GM19023 (cell line): ENCODE data around the gene CNTLN.
"Not testable (repeated sequence)": the region's sequence is repeated elsewhere in the genome, so short reads cannot be mapped to it uniquely, and the experiment has no call there.

Experiments
- ATAC-seq: cut with Tn5 transposase; IDR thresholded peaks from one replicate; pipeline ENCODE4 v1.9.1; 2021; ENCODE audit warnings: mild to moderate bottlenecking, moderate library complexity; ENCODE audit not compliant: unreplicated experiment

CNTLN gene

DNA sequence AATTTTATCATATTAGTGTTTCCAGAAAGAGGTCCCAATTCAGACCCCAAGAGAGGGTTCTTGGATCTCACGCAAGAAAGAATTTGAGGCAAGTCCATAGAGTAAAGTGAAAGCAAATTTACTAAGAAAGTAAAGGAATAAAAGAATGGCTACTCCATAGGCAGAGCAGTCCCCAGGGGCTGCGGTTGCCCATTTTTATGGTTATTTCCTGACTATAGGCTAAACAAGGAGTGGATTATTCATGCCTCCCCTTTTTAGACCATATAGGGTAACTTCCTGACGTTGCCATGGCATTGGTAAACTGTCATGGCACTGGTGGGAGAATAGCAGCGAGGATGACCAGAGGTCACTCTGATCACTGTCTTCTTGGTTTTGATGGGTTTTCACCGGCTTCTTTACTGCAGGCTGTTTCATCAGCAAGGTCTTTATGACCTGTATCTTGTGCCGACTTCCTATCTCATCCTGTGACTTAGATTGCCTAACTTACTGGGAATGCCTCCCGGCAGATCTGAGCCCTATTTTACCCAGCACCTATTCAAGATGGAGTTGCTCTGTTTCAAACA, 262.4 kb downstream of the CNTLN start:
- not testable (repeated sequence) for ATAC-seq

DNA sequence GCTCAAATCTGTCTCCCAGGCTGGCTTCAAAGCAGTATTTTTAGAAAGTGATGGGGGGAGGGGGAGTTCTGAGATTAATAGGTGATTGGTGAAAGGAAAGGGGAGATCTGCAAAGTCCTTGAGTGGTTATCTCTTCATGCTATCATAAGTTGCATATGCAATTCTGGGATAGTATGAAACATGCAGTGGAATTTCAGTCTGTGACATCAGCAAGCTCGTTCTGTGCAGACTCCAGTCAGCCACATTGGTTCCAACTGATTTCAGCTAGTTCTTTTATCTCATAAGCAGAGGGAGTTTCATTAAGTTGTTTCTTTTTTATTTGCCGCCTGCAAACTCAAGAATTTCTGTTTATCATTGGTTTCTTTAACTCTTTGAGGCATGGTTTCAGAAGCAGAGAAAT, 263.5 kb downstream of the CNTLN start:
- ATAC-seq, result no peak

DNA sequence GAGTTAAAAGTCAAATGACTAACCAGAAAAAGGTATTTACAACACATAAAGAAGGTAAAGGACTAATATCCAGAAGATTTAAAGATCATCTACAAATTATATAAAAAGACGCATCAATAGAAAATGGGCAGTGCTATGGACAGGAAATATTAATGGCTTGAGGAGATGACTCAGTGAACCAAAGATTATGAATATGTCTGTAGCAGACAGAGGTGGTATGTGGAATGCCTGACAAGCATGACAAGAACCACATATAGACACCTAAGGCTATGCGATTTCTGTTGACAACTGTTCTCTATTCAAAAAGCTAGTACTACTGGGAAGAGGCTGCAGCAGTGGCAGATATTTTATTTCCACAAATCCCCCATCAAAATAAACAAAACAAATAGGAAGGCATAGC, 267.0 kb downstream of the CNTLN start:
- no peak for ATAC-seq

DNA sequence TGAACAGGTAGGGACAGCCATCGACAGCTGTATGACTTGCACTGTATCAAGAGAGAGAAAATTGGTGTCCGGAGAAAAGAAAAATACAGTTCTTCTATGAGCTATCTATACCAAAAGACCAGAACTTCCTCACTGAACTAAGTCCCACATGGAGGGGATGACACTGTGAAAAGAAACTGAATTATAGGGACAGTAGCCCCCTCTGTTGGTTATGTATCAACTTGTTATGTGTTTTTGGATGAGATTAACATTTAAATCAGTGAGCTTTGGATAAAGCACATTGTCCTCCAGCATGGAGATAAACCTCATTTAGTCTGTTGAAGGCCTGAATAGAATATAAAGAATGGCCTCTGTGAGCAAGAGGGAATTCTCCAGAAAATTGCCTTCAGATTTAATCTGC, 267.5 kb downstream of the CNTLN start:
- ATAC-seq, result no peak

DNA sequence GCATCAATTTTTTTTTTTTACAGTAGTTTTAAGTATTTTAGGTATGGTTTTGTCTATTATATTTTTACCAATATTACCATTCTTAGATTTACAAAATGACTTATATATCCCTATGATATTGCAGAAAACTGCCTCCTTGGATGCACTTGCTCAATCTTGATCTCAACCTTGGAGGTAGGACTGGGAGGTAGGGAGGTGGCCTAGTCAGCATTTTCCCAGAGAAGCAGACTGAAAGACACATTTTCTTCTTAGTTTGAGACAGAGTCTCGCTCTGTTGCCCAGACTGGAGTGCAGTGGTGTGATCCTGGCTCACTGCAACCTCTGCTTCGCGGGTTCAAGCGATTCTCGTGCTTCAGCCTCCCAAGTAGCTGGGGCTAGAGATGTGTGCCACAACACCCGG, 268.7 kb downstream of the CNTLN start:
- no peak for ATAC-seq

DNA sequence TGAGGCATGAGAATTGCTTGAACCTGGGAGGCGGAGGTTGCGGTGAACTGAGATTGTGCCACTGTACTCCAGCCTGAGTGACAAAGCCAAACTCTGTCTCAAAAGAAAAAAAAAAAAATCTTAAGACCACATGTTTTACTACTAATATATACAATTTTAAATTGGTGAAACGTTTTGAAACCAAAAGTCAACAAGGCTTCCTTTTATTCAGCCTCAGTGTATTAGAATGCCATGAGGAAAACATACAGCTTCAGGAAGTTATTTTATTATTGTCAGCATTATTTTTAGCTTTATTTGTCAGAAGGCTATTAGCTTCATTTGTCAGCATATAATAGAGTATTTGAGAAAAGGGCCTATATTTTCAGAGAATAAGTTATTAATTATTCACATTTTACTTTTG, 280.1 kb downstream of the CNTLN start:
- ATAC-seq, result no peak

DNA sequence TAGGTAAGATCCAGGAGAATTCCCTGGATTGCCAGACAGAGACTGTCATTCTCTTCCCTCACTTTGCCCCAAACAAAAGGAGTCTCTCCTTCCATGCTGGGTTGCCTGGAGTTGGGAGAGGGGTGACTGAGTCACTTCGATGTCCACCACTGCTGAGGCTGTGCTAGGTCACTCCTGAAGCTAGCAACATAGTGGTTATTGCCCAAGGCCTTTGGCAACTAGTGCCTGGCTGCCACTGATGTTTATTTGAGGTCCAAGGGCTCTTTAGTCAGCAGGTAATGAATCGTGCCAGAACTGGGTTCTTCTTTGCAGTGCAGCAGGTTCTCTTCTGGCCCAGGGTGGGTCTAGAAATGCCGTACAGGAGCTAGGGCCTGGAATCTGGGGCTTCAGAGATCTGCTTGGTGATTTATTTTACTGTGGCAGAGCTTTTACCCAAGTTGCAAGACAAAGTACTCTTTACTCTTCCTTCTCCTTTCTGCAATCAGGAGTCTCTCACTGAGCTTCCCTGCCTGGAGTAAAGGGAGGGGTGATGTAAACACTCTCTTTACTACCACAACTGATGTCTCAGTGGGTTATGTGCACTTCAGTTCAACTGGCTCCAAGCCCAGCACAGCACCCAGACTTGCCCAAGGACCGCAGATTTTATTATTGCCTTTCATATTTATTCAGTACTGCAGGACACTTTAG, 288.3 kb downstream of the CNTLN start:
- ATAC-seq, result no peak

DNA sequence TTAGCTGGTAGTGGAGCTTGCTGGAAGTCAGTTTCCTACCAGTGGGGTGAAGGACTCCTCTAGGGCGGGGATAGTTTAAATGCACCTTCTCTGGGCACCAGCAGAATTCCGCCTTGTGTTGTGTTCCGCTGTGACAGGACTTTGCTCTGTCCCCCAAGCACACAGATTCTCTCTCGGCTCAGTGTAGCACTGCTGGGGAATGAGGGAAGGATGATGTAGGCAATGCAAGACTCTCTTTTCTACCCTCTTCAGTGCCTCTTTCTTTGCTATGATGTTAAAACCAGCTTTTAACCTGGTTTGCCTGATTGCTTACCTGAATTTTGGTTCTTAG, 288.8 kb downstream of the CNTLN start:
- ATAC-seq, result no peak

DNA sequence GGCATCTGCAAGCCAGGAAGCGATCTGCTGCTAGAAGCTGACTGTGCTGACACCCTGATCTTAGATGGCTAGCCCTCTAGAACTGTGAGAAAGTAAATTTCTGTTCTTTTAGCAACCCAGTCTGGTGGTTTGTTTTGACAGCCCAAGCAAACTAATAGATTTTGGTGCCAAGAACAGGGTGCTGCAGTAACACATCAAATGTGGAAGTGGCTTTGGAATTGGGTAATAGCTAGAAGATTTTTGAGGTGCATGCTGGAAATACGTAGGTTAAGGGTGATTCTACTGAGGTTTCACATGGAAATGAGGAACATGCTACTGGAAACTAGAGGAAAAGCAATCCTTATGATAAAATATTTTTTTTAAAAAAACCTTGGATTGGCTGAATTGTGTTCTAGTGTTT, 290.5 kb downstream of the CNTLN start:
- no peak for ATAC-seq

DNA sequence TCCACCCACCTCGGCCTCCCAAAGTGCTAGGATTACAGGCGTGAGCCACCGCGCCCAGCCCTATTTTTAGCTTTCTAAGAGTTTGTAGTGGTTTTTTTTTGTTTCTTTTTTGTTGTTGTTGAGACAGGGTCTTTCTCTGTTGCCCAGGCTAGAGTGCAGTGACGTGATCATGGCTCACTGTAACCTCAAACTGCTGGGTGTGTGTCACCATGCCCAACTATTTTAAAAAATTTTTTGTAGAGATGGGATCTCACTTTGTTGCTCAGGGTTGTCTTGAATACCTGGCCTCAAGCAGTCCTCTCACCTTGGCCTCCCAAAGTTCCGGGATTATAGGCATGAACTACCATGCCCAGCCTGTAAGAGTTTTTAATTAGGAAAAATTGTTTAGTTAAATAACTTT, 298.7 kb downstream of the CNTLN start:
- no peak for ATAC-seq

DNA sequence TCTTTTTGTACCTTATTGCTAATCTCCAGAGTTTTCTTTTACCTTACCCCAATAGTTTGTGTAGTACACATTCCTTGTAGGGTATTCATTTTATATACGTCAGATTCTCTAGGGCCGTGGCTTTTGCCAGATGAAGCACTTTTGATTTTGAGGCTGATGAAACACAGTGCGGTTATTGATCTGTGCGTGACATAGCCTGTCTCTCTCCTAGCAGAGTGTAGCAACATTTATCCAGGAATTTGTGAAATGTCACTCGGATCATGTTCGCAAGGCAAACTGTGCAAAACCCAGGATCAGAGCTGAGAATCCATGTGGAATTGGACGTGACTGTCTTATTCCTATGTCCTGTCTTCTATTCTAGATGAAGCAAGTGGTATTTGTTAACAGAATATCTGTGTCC, 302.0 kb downstream of the CNTLN start:
- ATAC-seq, result no peak

DNA sequence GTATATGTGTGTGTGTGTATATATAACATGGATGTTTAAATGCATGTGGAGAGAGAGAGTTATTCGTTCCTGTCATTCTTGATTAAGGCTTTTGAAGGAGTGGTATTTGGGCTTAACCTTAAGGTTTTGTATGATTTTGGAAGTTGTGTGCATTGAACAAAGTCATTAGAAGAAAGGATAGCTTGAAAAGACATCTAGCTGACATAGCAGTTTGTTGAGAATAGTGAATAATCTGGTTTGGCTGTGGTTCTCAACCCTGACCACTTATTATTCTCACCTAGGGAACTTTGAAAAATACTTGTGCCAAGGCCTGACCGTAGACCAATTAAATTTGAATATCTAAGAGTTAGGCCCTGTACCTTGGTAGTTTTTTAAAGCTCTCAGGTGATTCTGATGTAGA, 303.0 kb downstream of the CNTLN start:
- no peak for ATAC-seq

DNA sequence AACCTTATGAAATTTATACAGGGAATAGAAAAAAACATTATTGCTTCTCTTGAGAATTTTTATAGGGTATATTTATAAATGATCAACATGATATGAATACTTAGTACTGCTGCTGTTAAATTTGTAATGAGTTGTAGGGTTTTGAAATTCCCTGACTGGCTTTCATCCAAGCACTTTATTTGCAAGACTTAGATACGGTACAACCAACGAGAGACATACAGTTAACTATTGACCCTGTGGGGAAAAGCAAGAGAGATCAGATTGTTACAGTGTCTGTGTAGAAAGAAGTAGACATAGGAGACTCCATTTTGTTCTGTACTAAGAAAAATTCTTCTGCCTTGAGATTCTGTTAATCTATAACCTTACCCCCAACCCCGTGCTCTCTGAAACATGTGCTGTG, 310.3 kb downstream of the CNTLN start:
- not testable (repeated sequence) for ATAC-seq

DNA sequence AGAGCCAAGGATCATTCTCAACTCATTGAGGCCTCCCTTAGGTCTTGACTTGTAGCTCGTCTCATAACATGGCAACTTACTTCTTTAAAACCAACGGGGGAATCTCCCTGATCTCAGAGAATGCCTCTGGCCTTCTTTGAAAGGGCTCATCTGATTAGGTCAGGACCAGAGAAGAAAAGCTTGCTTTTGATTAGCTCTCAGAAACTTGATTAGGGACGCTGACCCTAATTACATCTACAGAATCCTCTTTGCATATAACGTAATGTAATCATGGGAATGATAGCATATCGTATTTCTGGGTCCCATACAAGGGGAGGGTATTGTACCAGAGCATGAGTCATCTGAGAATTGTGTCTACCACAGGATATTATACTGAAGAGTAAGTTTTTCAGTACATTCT, 318.9 kb downstream of the CNTLN start:
- ATAC-seq, result no peak

DNA sequence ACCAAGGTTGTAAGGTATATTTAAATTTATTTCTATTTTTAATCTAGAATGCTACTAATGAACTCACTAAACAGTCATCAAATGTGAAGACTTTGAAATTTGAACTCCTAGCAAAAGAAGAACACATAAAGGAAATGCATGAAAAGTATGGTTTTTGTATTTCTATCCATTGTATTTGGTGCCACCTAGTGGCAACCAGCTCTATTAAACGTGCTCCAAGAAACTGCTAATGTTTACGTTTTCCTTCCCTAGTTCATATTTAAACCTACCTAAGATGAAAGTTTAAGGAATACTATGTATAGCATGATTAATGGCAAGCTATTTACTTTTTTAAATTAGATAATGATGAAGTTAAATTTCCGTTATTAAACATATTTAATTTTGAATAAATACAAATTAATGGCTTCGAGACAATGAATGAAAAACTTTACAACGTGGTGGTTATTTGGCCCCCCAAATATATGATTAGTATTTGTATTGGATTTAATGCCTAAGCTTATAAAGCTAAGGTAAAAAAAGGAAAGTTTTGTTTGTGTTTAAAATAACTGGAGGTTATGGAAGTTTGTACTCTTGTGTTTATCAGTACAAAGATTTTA, 328.1 kb downstream of the CNTLN start:
- no peak for ATAC-seq

DNA sequence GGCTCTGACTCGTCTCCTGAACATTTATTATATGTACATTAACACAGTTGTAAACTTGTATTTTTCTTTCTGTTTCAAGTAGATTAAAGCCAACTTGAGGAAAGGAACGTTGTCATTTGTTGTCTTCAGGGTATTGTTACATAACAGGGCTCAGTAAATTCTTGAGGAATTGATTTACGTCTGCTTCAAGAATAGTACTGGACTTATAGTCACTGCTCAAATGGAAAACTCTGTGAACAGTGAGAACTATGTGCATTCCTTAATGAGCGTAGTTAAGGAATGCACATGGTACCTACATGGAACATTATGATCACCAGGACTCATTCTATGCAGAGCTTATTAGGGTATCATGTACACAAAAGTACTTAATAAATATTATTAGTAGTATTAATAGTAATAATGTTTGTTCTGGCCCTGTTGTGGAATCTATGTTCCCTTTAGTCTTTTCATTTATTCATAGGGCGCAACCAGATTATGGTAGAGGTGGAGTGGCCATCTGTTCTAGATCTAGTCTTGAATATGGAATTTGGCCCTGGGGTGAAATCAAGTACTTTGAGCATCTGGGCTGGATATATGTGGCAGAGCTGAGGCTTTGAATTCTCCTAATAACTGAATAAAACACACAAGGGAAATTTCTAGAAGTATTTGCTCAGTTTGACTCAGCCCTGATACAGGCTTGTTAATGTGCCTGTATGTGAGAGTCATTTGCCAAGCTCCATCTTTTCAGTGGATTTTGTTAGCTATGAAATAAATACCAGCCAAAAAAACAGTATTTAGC, 335.4 kb downstream of the CNTLN start:
- no peak for ATAC-seq

DNA sequence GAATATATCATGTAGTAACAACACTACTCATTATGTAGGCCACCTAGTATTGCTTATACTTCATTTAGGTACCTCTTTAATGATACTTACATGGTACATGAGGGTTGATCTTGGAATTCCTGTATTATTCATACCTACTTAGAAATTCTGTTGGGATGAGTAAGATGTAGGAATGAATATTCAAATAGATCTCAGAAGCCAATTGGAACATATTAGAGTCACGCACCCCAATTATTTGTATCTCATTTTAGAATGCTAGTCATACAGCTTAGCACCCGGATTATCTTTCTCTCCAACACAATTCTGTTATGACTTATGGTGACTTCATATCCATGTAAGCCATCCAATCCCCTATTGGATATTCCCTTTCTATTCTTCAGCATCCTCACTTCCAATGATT, 337.3 kb downstream of the CNTLN start:
- no peak for ATAC-seq

DNA sequence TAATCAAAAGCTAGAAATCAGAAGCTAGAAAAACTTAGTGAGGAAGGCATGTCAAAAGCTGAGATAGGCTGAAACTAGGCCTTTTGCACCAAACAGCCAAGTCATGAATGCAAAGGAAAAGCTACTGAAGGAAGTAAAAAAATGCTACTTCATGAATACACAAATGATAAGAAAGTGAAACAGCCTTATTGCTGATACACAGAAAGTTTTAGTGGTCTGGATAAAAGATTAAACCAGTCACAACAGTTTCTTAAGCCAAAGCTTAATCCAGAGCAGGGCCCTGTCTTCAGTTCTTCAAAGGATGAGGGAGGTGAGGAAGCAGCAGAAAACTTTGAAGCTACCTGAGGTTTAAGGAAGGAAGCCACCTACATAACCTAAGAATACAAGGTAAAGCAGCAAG, 341.6 kb downstream of the CNTLN start:
- ATAC-seq, result no peak

DNA sequence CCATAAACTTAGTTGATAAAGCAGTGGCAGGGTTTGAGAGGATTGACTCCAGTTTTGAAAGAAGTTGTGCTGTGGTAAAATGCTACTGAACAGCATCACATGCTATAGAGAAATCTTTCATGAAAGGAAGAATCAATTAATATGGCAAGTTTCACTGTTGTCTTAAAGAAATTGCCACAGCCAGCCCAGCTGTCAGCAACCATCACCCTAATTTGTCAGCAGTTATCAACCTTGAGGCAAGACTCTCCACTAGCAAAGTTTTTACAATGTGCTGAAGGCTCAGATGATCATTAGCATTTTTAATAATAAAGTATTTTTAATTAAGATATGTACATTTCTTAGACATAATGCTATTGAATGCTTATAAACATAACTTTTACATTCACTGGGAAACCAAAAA, 343.0 kb downstream of the CNTLN start:
- ATAC-seq, result no peak

DNA sequence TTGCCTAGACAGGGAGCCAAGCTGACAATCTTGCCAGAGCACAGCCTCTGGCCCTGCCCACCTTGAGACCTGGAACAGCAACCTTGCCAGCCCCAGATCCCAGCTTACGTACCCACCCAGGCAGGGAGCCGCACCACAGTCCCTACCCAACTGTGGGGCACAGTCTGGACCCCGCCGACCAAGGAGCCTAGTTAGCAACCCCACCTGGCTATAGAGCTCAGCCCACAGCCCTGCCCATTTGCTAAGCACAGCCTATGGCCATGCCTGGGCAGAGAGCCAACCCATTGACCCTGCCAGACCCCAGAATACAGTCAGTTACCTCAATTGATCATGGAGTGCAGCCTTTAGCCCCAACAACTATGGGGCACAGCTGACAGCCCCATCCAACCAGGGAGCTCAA, 346.1 kb downstream of the CNTLN start:
- no peak for ATAC-seq

DNA sequence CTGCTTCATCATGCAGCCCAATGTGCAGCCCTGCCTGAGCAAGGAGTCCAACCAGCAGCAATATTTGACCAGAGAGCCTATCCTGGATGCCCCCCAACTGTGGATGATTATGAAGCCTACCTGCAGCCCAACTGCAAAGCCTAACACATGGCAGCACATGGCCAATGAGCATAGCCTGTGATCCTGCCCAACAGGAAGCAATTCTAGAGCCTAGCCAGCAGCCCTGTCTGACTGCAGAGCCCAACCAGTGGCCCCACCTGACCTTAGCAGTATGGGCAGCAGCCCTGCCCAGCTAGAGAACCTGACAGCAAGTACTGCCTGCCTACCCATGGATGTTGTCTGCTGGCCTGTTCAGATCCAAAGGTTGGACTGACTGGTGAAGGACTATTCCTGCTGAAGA, 346.7 kb downstream of the CNTLN start:
- no peak for ATAC-seq

DNA sequence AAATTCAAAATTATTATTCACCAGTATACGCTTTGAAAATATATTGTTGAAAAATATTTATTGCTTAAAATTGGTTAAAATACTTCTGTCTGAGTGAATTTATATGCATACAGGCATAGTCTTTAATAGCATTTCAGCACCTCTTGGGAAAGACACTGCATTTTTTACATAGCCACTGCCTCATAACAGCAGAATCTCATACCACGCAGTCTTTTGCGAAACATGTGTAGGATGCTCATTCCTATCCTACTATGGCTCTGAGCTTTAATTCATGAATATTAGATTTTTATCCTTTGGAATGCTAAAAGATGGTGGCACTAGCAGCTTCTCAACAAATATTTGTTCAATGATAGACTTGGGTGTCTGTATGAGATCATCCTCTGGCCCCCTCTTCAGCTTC, 350.1 kb downstream of the CNTLN start:
- no peak for ATAC-seq
